Suprapubic skin (tissue), 3 donors: ENCODE results near the gene RNPS1.

Source experiments
- POLR2AphosphoS5 ChIP-seq, 3 donors: sonication (generic); formaldehyde crosslinking; IDR thresholded peaks; one replicate each; pipeline ENCODE4 v1.6.1; 2017; ENCODE audit warnings: antibody characterized with exemption in 3 of 3
- TF ChIP-seq, protein P1 (sequence below), 2 donors: fragments of 200-600 bp in 1 of 2; fragments of 450-650 bp in 1 of 2; sonication (generic) in 1 of 2; IDR thresholded peaks; one replicate each; pipeline ENCODE4 v1.5.1; 2016 to 2019; ENCODE audit warnings: antibody characterized with exemption in 2 of 2, mild to moderate bottlenecking in 1 of 2, moderate library complexity in 1 of 2

- TF ChIP-seq, protein P1, sequence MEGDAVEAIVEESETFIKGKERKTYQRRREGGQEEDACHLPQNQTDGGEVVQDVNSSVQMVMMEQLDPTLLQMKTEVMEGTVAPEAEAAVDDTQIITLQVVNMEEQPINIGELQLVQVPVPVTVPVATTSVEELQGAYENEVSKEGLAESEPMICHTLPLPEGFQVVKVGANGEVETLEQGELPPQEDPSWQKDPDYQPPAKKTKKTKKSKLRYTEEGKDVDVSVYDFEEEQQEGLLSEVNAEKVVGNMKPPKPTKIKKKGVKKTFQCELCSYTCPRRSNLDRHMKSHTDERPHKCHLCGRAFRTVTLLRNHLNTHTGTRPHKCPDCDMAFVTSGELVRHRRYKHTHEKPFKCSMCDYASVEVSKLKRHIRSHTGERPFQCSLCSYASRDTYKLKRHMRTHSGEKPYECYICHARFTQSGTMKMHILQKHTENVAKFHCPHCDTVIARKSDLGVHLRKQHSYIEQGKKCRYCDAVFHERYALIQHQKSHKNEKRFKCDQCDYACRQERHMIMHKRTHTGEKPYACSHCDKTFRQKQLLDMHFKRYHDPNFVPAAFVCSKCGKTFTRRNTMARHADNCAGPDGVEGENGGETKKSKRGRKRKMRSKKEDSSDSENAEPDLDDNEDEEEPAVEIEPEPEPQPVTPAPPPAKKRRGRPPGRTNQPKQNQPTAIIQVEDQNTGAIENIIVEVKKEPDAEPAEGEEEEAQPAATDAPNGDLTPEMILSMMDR (IDR thresholded peaks at IDR 0.05) = no peak
- TF ChIP-seq POLR2AphosphoS5 (IDR thresholded peaks at IDR 0.05) = no peak
Measured at GRCh38 chr16:2250652-2251295, 17.2 kb downstream of the RNPS1 start.
